Panc1 (cell line): ENCODE data around the gene SERPINB7.

ENCODE experiments used
- CTCF ChIP-seq: fragments of 450-650 bp; IDR thresholded peaks from 2 replicates; pipeline ENCODE4 v1.5.1; 2017; ENCODE audit warnings: mild to moderate bottlenecking
- POLR2AphosphoS5 ChIP-seq: IDR thresholded peaks from 2 replicates; pipeline ENCODE4 v1.6.1; 2012; ENCODE audit warnings: mild to moderate bottlenecking, low read depth, low read length, moderate library complexity
- REST ChIP-seq, 2 experiments: IDR thresholded peaks; 2 replicates each; pipeline ENCODE4 v1.6.1; 2011 to 2012; ENCODE audit warnings: low read depth in 2 of 2, control low read depth in 1 of 2, low read length in 1 of 2, mild to moderate bottlenecking in 1 of 2, moderate library complexity in 1 of 2; ENCODE audit not compliant: insufficient read depth in 1 of 2
- SIN3A ChIP-seq: IDR thresholded peaks from 2 replicates; pipeline ENCODE4 v1.6.1; 2012; ENCODE audit warnings: low read depth, mild to moderate bottlenecking, low read length, moderate library complexity, borderline replicate concordance; ENCODE audit not compliant: insufficient read depth
- TCF7L2 ChIP-seq: IDR thresholded peaks from 2 replicates; pipeline ENCODE4 v1.6.1; 2011; ENCODE audit warnings: mild to moderate bottlenecking, low read depth, low read length, inconsistent platforms

- TF ChIP-seq CTCF: peak; percentile 54
- no peak for TF ChIP-seq SIN3A
- TF ChIP-seq POLR2AphosphoS5: no peak
- no peak for TF ChIP-seq REST (IDR thresholded peaks at IDR 0.05; ENCODE audit: insufficient read depth in 1 of 2, low read depth in 2 of 2, low read length in 1 of 2)
- TF ChIP-seq TCF7L2: no peak
Measured at GRCh38 chr18:63848159-63848558, 72.9 kb downstream of the SERPINB7 start.
